ENCODE data around the gene STEAP1.
"Not testable (repeated sequence)": the region's sequence is repeated elsewhere in the genome, so short reads cannot be mapped to it uniquely, and the experiment has no call there.

STEAP1 gene

DNA sequence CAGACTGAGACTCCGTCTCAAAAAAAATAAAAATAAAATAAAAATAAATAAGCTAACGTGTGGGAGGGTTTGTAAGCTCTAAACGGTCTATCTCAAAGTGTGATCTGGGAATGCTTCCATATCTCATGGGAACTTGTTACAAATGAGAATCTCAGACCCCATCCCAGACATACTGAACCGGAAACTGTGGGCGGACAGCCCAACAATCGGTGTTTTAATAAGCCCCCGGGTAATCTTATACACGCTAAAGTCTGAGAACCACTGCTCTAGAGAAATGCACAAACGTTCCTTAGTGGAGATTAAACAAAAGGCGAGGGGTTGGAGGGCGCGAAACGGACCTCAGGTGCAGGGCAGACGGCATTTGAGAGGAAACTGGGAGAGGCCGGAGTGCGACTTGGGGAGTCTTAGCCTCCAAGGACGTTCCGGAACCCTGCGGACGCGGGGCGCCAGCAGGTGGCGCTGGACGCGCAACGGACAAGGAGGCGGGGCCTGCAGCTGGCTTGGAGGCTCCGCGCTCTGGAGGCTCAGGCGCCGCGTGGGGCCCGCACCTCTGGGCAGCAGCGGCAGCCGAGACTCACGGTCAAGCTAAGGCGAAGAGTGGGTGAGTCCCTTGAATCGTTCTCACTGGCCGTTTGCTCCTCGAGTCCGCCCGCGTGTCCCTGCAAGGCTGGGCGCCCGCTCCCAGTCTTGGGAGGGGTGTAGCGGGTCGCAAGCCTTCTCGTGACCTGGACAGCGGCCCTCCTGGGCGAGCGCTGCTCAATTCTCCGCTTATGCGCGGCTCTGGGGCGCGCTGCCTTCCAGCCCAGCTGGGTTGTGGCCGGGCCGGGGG is at the start of gene STEAP1:
TSS of gene STEAP1 (plus strand) at position 527 of the 829 bp plus-strand sequence. CDS start 5,320 bp downstream, outside the sequence.
- peak; percentile 77 for DNase-seq (ENCODE audit: low read depth in 1 of 2, low spot score in 1 of 2)

DNA sequence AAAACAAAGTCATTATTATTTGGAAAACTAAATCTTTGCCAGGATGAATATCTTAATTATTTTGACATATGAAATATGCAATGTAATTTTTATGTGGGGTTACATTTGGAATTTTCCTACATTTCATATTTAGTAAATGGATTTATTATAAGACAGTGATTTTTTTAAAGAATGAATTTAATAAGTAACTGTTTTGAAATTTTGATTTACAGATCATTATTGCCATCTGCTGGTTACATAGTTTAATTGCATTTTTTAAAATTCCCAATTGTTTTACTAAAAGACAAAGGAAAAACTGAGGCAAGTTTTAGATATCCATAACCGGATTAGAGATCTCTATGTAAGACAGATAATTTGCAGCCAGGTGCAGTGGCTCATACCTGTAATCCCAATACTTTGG is 39.3 kb upstream of the STEAP1 start:
- DNase-seq (ENCODE audit: low read depth in 1 of 2, low spot score in 1 of 2) = not testable (repeated sequence)

DNA sequence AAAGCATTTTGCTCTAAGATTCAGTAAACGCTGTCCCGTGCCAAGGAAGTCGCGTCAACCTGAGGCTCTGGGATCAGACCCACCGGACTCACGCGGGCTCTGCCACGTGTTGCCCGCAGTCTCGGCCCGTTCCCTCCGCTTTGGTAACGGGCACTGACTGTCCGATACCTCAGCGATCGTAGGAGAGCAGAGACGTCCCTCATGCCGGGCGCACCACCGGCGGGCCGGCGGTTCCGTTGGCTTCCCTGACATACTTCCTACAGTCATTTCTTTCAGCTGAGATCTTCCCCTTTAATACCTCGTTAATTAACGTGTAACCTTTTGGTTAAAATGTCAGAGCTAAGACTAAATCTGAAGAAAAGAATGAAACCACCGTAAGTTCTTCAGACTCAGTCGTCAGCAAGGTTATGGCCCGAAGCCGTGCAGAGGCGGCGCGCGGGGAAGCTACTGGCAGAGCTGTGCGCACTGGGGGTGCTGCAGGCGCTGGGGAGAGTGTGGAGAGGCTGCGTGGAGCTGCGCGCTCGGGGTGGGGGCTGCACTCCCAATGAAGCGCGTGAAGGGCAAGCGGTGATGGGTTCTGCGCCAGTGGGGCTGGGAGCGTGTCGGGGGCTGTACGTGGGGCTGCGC is 35.6 kb upstream of the STEAP1 start:
- DNase-seq (ENCODE audit: low read depth in 1 of 2, low spot score in 1 of 2) = not testable (repeated sequence)

DNA sequence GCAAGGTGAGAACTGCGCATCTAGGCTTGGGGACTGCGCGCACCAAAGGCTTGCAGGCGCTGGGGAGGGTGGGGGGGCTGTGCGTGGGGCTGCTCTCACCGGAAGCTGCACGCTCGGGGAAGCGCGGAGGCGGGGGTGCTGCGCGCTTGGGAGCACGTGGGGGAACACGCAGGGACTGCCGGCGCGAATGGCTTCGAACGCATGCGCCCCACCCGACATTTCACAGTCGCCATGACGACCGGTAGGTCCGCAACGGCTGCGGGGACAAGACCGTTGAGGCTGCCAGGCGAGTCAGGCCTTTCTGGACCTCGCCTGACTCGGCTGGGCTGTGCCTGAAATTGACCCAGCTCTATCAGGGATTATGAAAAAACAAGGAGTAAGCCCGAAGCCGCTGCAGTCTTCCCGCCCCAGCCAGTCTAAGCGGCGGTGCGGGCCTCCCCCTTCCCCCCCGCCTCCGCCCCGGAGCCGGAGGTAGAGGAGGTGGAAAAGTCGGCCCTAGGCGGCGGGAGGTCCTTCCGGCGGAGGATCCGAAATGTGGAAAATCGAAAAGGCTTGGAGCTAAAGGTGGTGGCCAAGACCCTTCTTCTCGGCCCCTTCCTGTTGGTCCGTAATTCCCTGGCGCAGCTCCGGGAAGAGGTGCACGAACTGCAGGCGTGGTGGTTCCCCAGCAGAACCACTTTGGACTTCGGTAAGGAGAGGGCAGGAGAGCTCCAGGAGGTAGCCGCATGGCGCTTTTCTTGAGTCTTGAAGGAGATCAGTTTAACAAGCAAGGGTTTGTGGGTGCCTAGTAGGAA is 34.9 kb upstream of the STEAP1 start:
- DNase-seq (ENCODE audit: low read depth in 1 of 2, low spot score in 1 of 2) = no peak

DNA sequence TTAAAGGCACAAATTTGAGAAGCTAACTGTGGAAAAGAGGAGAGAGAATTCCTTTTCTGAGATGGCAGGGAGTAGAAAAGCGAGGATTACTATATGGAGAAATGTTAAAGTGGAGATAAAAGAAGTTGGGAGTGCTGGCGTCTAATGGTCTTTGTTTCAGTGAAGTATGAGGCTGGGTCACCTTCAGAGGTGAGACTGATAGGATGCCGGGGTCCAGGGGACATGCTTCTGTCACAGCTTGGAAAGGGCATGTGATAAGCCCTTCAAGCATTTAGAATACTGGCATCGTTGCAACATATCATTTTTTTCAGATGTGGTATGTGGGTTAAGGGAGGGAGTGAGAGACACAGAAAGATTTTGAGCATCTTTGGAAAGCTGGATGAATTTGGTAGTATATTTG is 34.1 kb upstream of the STEAP1 start:
- not testable (repeated sequence) for DNase-seq (ENCODE audit: low read depth in 1 of 2, low spot score in 1 of 2)

DNA sequence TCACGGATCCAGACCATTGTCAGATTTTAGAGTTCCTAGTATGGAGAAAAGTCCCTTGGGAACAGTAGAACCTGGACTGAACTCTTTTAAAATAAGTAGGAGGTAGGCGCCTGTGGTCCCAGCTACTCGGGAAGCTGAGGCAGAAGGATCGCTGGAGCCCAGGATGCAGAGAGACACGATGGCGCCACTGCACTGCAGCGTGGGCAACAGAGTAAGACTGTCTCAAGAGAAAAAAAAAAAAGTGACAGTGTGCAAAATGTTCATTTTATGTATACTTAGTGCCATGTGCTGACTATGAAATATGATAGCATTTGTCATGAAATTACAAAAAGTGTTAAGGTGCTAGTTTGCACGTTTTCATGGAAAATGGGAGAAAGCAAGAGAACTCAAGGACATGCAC is 22.5 kb upstream of the STEAP1 start:
- DNase-seq (ENCODE audit: low read depth in 1 of 2, low spot score in 1 of 2) = not testable (repeated sequence)

DNA sequence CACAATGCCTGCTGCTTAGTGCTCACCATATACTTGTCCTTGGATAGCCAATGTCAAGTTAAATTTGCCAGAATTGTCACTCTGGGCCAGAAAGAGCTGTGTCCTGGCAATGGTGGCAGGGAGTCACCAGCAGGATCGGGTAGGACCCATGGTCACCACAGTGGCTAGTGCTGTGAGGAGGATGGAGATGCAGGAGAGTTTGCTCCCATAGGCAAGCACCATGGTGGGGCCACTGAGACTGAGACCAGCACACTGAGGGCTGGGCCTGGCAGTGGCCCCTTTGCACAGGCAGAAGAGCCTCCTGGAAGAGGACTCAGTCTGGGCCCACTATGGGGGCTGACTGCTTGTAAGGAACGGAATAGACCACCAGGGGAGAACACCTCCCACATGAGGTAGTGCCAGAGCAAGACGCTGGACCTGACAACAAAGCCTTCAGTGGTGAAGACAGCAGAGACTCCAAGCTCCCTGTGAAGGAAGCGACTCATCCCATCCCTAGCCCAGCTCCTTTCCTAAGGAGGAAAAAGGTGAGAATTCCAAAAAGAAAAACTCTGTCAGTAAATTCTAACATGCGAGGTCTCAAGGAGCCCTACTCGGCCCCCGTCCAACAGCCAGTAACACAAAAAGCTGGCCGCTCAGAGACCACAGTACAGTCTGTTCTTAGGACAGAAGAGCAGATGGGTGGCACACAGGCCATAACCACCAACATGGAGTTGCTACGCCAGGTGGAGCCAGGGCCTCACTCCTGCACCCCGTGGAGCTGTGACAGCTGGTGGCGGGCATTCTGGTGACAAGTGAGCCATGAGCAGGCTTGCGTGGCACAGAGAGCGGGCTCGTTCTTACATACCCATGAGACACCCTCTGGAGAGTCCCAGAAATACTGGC is 6.9 kb upstream of the STEAP1 start:
- not testable (repeated sequence) for DNase-seq (ENCODE audit: low read depth in 1 of 2, low spot score in 1 of 2)

DNA sequence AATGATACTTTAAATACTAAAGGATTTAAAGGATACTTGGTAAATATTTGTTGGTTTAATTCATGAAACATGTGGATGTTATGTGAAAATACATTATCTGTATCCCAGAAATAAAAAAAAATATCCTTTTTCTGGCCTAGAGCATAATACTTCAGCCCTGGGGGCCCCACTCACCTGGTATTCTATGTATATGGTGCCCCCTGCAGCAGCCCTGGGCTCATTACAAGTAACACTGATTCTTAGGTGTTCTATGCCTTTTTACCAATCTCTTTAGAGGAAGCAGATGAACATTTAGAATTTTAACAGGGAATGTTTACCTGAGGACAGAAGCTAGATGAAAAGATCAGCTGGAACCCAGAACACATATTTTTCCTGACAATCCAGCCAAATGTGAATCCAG is 4.8 kb upstream of the STEAP1 start:
- not testable (repeated sequence) for DNase-seq (ENCODE audit: low read depth in 1 of 2, low spot score in 1 of 2)

DNA sequence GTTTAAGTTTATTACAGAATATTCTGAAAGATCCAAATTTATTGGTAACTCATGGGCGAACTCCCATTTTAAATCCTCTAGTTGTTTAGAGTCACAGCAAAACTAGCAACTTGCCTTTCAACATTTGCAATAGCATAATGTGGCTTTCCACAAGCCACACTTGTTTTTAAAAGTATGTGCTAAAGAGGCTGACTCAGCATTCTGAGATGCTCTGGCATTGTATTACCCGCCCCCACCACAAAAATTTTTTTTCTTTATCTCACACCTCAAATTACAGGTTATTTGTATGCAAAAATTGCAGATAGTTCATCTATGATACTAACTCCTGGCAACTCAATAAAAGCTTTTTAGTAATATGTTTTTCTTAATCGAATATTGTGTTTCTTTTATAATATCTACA is 2.4 kb upstream of the STEAP1 start:
- DNase-seq (ENCODE audit: low read depth in 1 of 2, low spot score in 1 of 2) = not testable (repeated sequence)

DNA sequence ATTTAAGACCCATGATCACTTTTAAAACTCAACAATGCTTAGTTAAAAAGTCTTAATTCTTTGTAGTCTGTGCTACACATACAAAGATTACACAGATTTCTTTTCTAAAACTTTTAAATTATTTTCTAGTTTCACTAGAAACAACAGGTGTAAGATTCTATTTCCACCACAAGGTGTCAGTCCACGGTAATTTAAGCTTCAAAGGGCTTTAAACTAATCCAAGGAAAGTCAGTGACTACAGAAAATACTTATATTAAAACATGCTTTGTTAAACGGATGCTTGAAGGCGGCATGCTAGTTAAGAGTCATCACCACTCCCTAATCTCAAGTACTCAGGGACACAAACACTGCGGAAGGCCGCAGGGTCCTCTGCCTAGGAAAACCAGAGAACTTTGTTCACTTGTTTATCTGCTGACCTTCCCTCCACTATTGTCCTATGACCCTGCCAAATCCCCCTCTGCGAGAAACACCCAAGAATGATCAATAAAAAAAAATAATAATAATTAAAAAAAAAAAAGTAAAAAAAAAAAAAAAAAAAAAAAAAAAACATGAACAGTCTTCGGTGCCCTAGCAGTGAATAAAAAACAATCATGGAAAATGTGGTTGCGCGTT is 1.5 kb upstream of the STEAP1 start:
- not testable (repeated sequence) for DNase-seq (ENCODE audit: low read depth in 1 of 2, low spot score in 1 of 2)

DNA sequence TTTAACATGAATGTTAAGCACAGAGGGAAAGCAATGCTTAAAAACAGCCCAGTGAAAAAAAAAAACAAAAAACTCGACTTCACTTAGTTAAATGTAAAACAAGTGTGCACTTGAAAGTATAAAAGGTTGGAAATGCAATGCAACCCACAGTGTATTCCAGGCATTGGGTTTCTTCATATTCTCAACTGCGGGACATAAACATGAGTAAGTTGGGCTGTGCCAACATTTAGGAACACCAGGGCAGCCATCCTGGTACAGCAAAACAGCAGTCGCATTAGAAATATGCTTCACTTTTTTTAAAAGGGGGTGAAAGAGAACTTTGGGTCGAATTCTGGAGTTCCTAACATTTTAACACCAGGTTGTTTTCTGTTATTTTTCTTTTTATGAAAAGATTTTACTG is 937 bp downstream of the STEAP1 start:
- no peak for DNase-seq (ENCODE audit: low read depth in 1 of 2, low spot score in 1 of 2)

DNA sequence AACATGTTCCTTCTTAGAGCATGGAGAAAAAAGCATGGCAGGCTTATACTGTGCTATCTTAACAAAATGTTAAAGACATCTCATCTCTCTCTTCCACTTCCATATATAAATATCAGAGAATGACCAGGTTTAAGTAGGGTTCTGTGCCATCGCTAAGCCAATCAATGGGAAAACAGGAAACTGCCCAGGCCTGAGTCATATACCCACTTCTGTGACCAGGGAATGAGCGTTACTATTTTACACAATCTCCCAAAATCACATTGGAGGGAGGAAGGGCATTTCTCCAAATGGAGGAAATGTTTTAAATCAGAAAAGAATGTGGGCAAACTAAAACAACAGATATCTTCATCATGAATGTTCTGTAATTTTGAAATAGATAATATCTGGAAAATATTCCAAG is 3.1 kb downstream of the STEAP1 start:
- not testable (repeated sequence) for DNase-seq (ENCODE audit: low read depth in 1 of 2, low spot score in 1 of 2)

DNA sequence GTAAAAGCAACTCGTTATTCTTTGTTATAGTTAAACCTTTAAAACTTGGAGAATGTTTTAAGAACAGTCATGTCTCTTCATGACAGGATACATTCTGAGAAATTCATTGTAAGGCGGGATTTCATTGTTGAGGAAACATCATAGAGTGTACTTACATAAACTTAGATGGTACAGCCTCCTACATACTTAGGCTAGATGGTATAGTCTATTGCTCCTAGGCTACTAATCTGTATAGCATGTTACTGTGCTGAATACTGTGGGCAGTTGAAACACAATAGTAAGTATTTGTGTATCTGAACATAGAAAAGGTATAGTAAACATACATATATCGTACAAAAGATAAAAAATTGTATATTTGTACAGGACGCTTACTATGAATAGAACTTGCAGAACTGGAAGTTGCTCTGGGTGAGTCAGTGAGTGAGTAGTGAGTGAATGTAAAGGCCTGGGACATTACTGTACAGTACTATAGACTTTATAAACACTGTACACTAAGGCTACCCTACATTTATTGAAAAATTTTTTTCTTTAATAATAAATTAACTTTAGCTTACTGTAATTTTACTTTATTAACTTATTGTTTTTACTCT is 3.6 kb downstream of the STEAP1 start:
- not testable (repeated sequence) for DNase-seq (ENCODE audit: low read depth in 1 of 2, low spot score in 1 of 2)

DNA sequence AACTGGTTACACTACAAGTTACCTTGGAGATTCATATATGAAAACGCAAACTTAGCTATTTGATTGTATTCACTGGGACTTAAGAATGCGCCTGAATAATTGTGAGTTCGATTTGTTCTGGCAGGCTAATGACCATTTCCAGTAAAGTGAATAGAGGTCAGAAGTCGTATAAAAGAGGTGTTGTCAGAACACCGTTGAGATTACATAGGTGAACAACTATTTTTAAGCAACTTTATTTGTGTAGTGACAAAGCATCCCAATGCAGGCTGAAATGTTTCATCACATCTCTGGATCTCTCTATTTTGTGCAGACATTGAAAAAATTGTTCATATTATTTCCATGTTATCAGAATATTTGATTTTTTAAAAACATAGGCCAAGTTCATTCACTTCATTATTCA is 9.3 kb downstream of the STEAP1 start:
- DNase-seq (ENCODE audit: low read depth in 1 of 2, low spot score in 1 of 2) = no peak

DNA sequence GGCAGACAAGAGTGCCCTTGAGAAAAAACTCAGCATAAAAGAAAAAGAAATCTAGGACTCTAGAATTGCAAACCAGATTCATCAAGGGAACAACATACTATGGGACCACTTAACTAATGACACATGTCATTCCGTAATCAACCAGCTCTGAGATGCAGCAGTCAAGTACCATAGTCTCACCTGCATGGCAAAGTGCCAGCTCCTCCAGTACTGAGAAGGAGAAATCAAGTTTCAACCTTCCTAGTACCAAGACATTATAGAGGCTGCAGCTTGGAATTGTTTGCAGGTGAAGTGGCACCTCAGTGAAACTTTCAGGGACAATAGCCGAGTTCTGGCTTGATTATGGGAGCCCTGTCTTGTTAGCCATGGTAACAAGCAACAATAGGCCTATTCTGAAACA is 11.5 kb downstream of the STEAP1 start:
- DNase-seq (ENCODE audit: low read depth in 1 of 2, low spot score in 1 of 2) = no peak

DNA sequence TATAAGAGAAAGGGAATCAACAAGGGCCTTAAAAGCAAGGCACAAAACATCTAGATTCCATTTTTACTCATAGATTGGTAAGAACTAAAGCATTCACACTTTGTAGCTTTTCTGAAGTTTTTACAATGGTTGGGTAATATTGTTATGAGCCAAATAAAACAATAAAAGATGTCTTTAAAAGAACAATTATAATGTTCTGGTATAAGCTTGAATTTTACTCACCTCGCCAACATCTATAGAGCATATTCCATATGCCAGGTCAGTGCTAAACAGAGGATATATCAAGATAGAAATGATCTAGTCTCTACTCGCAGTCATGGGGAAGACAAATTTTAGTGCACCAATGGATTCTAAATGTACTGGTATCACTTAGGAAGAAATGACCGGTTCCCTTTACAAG is 11.9 kb downstream of the STEAP1 start:
- no peak for DNase-seq (ENCODE audit: low read depth in 1 of 2, low spot score in 1 of 2)

DNA sequence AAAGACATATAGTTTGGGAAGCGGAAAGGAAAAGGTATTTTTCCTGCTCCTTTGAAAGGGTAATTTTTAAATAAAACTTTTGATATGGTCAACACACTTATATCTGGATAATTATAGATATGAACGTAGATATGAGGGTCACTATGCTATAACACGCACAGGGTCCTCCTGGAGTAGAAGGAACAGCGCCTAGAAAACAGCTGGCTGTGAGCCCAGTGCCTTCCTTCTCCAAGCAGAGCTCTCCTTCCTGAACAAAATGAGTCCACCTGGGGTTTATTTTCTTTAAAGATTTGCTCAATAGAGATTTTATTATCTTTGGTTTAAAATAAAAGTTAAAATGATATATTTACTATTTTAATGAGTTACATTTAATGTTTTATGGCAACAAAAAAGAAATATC is 13.1 kb downstream of the STEAP1 start:
- DNase-seq (ENCODE audit: low read depth in 1 of 2, low spot score in 1 of 2) = no peak

DNA sequence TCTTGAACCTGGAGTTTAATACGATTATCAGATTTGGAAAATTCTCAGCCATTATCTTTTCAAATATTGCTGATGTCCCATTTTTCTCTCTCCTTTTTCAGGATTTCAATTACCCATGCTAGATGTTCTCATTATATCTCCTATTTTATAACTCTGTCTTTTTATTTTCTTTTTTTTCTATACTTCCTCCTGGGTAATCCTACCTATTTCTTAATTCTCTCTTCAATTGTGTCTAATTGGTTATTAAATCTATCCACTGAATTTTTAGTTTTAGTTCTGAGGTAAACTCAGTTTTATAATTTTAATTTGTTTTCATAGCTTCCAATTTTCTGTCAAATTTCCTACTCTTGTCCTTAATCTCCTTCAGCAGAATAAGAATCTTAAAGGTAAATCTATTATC is 15.6 kb downstream of the STEAP1 start:
- no peak for DNase-seq (ENCODE audit: low read depth in 1 of 2, low spot score in 1 of 2)

DNA sequence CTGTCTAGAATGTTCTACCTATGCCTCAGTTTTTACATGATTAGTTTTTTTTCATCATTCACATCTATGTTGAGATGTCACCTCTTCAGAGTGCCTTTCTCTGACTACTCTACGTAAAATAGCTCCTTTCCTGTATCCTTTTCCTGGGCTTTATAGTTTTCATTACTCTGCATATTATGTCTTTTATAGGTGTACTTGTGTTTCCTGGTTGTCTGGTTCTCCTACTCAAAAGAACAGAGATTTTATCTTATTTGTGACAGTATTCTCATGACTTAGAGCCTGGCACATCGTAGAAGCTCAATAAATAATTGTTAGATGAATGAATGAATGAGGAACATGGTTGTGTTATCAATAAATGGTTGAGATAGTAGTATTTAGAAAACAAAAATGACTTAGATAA is 17.9 kb downstream of the STEAP1 start:
- DNase-seq (ENCODE audit: low read depth in 1 of 2, low spot score in 1 of 2) = no peak

DNA sequence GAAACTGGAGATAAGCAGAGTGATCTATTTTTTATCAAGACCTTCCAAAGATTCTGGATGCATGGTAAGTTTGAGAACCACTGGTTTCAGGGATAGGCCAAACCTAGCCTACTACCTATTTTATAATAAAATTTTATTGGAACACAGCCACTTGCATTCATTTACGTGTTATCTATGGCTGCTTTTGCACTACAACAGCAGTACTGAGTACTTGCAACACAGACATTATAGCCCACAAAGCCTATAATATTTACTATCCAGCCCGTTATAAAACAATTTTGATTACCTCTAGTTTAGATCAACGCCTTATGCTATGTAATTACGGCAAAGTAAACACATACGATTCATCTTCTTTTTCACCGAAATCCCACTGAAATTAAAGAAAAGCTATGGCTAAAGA is 18.4 kb downstream of the STEAP1 start:
- DNase-seq (ENCODE audit: low read depth in 1 of 2, low spot score in 1 of 2) = no peak

Data from activated T-helper 1 cell treated with anti-CD3 and anti-CD28 coated beads, Interleukin-2, amount 50 U/mL, for 16 hours (primary cell).